ENCODE data around the gene VPS37B. TPM values are rescaled to one million over a fixed set of nuclear protein-coding genes. Genes with fewer than 3 reads are reported as not detected.
A peak's percentile ranks its signal among the peaks of the same experiment; 100 is the strongest.

Gene VPS37B
- polyA plus RNA-seq, 3 donors from 2014 or later: 39.5 to 70.1 (median 43.6) TPM

GRCh38 chr12:122871851-122872780 lies 23.8 kb downstream of the VPS37B start:
- H3K36me3 Mint-ChIP-seq: peaks cover 6 to 21% (median 9%) of the 10 kb centered on the region in 3 donors
- DNase-seq: peak; percentile 46 to 67 (median 62)
- no peaks in the 10 kb centered on the region for H3K9me3 Mint-ChIP-seq
- peak overlapping the region; percentile 87 to 97 (median 96) for H3K27ac Mint-ChIP-seq
- peak overlapping the region; percentile 83 to 99 (median 86) for H3K4me3 Mint-ChIP-seq
- H3K4me1 Mint-ChIP-seq: peaks cover 83 to 86% of the 10 kb centered on the region in 2 donors
- H3K27me3 Mint-ChIP-seq (ENCODE audit: low read depth in 3 of 3): peaks cover 7 to 26% (median 9%) of the 10 kb centered on the region in 3 donors

- Mint-ChIP-seq H3K27ac (peak overlapping the region; percentile 87 to 97 (median 96)), H3K27me3 (ENCODE audit: low read depth in 3 of 3) (peaks cover 9 to 27% (median 14%) of the 10 kb centered on the region in 3 donors), H3K4me1 (peaks cover 75% of the 10 kb centered on the region in 2 donors), H3K4me3 (peak overlapping the region; percentile 83 to 99 (median 86)), H3K9me3 (no peaks in the 10 kb centered on the region), H3K36me3 (peaks cover 6 to 26% (median 9%) of the 10 kb centered on the region in 3 donors)
- DNase-seq: no peak
These were observed 24.9 kb downstream of the VPS37B start for GRCh38 chr12:122870867-122871664.

DNA sequence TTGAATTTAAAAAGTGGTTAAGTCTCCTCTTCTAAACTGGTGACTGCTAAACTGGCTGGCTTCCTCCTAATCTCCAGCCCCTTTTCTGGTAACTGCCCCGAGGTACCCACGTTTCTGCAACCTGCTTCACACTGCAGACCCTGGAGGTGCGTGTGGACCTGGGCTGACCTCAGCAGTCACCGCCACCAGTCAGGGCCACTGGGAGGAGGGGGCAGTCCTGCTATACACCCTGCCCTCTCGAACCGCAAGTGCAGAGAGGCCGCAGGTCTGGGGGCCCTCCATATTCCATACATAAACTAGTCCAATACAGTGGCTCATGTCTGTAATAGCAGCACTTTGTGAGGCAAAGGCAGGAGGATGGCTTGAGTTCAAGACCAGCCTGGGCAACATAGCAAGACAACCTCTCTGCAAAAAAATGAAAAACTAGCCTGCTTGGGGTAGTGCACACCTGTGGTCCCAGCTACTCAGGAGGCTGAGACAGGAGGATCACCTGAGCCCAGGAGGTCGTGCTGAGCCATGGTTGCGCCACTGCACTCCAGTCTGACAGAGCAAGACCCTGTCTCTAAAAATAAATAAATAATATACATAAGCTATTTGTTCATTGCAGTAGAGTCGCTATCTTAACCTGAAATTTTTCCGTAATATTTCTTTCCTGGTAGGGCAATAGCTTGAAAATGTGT lies 25.6 kb downstream of the VPS37B start:
- DNase-seq: no peak
- H3K4me1 Mint-ChIP-seq: peaks cover 68 to 69% of the 10 kb centered on the region in 2 donors
- H3K9me3 Mint-ChIP-seq: no peaks in the 10 kb centered on the region
- peak overlapping the region; percentile 83 to 99 (median 86) for H3K4me3 Mint-ChIP-seq
- peaks cover 6 to 26% (median 9%) of the 10 kb centered on the region in 3 donors for H3K36me3 Mint-ChIP-seq
- peaks cover 9 to 27% (median 18%) of the 10 kb centered on the region in 3 donors for H3K27me3 Mint-ChIP-seq (ENCODE audit: low read depth in 3 of 3)
- peak overlapping the region; percentile 87 to 97 (median 96) for H3K27ac Mint-ChIP-seq

GRCh38 chr12:122869207-122869973 lies 26.5 kb downstream of the VPS37B start:
- H3K4me3 Mint-ChIP-seq: peak overlapping the region; percentile 25 to 99 (median 31)
- H3K36me3 Mint-ChIP-seq: peaks cover 11 to 31% (median 11%) of the 10 kb centered on the region in 3 donors
- DNase-seq: no peak
- peaks cover 60 to 67% of the 10 kb centered on the region in 2 donors for H3K4me1 Mint-ChIP-seq
- peaks cover 12 to 30% (median 22%) of the 10 kb centered on the region in 3 donors for H3K27me3 Mint-ChIP-seq (ENCODE audit: low read depth in 3 of 3)
- no peaks in the 10 kb centered on the region for H3K9me3 Mint-ChIP-seq
- peak overlapping the region; percentile 26 to 87 (median 63) for H3K27ac Mint-ChIP-seq

GRCh38 chr12:122868471-122869177 lies 27.3 kb downstream of the VPS37B start:
- Mint-ChIP-seq H3K27ac (peak overlapping the region; percentile 8 to 87 (median 40)), H3K4me1 (peaks cover 53 to 61% of the 10 kb centered on the region in 2 donors), H3K27me3 (ENCODE audit: low read depth in 3 of 3) (peaks cover 11 to 26% (median 22%) of the 10 kb centered on the region in 3 donors), H3K36me3 (peaks cover 11 to 31% (median 12%) of the 10 kb centered on the region in 3 donors), H3K9me3 (no peaks in the 10 kb centered on the region), H3K4me3 (peak overlapping the region in 2 of 5 donors; percentile 31 to 52)
- no peak for DNase-seq

DNA sequence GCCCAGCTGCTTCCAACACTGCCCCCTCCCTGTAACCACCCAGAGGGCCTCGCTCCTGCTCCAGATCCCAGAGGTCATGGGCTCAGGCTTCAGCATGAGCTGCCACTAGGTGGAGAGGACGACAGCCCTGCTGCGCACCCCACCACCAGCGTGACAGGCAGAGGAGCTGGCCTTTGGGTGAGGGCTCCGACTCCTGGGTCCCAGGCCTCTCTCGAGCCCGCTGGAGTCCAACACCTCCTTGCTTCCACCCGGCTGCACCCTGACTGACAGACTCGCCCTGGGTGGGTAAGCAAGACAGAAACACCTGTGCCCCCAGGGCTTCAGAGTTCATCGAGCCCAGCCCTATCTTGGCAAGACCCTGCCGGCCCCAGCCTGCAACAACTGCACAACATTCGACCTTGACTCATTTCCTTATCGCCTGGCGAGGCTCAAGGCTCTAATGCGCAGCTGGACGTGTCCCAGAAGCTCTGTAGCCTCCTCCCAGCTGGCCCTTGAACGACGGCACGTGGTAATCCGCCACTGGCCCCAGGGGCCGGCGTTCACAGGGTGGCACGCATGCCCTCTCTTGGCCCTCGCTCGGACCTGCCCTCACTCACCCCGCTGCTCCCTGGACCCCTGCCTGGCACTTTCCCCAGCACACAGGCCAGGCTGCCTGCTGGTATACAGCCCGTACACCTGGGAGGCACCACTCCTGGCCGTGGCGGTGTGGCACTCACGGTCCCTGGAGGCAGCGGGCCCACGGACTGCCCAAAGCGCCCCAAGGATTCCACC lies 28.0 kb downstream of the VPS37B start:
- H3K36me3 Mint-ChIP-seq: peaks cover 11 to 31% (median 12%) of the 10 kb centered on the region in 3 donors
- no peak overlapping the region for H3K4me3 Mint-ChIP-seq
- H3K27me3 Mint-ChIP-seq (ENCODE audit: low read depth in 3 of 3): peaks cover 9 to 24% (median 23%) of the 10 kb centered on the region in 3 donors
- peak overlapping the region in 1 of 6 donors; percentile 40 for H3K27ac Mint-ChIP-seq
- peaks cover 45 to 53% of the 10 kb centered on the region in 2 donors for H3K4me1 Mint-ChIP-seq
- DNase-seq: no peak
- H3K9me3 Mint-ChIP-seq: no peaks in the 10 kb centered on the region

- no peak for DNase-seq
- H3K27ac Mint-ChIP-seq: peak overlapping the region in 2 of 6 donors; percentile 40 to 42
- H3K27me3 Mint-ChIP-seq (ENCODE audit: low read depth in 3 of 3): peaks cover 9 to 28% (median 23%) of the 10 kb centered on the region in 3 donors
- no peak overlapping the region for H3K4me3 Mint-ChIP-seq
- H3K4me1 Mint-ChIP-seq: peaks cover 37 to 45% of the 10 kb centered on the region in 2 donors
- H3K9me3 Mint-ChIP-seq: no peaks in the 10 kb centered on the region
- H3K36me3 Mint-ChIP-seq: peaks cover 11 to 31% (median 12%) of the 10 kb centered on the region in 3 donors
These were observed 28.8 kb downstream of the VPS37B start for GRCh38 chr12:122866950-122867607.

DNA sequence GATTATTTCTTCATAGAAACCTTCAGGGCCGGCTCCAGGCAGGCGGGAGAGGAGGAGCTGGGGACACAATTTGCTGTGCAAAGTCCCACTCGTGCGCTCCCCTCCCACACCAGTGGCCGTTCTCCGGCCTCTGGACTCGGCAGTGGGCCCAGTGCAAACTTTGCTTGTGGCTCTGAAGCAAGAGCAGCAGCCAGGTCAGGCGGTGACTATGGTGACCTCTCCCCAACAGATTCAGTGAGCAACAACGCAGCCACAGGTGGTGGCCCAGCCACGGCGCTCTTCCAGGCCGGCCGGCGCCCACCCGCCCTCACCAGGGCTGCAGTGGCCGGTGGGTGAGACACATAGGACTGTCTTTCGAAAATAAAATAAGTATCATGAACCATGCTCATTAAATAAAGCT lies 29.5 kb downstream of the VPS37B start:
- H3K27me3 Mint-ChIP-seq (ENCODE audit: low read depth in 3 of 3): peaks cover 9 to 30% (median 23%) of the 10 kb centered on the region in 3 donors
- peaks cover 11 to 31% (median 12%) of the 10 kb centered on the region in 3 donors for H3K36me3 Mint-ChIP-seq
- H3K27ac Mint-ChIP-seq: no peak overlapping the region
- DNase-seq: no peak
- H3K9me3 Mint-ChIP-seq: no peaks in the 10 kb centered on the region
- peaks cover 30 to 38% of the 10 kb centered on the region in 2 donors for H3K4me1 Mint-ChIP-seq
- no peak overlapping the region for H3K4me3 Mint-ChIP-seq

DNA sequence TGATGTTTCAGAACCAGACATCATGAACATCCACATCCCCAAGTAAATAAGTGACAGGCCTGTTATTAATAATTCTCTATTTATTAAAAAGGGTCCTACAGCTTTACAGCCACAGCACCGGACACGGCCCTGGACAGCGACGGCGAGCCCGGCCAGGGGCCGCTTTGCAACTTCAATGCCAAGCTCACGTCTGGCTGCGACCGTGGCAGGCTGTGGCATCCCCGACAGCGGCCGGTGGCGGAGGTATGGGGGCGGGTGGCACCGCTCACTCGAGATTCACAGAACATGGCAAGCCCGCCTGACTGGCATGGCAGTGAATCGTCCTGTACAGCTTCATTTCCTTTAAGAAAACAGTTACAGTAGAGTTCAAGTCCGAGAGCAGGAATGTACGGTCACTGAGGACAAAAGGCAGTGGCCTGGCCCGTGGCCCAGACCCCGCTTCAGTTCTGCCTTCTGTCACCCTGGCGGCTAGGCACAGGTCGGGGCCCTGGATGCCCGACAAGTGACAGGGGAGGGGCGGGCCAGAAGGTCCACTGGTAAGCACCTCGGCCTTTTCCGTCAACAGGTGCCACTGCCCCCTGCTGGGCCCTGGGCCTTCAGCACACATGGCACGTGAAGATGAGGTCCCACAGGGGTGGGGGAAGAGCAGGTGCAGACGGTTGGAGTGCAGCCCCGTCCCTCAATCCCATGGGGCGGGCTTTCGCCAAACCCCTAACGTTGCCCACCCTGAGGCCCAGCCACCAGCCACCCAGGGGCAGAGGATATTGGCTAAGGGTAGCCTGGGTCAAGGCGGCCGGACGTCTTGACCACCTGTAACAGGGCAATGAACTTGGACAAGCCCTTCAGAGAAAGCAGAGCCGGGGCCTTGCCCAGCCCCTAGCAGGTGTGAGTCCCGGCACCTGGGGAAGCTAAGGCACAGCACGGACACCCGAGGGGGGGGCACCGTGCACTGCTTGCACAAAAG lies 30.4 kb downstream of the VPS37B start:
- no peak for DNase-seq
- Mint-ChIP-seq H3K4me1 (peaks cover 22 to 30% of the 10 kb centered on the region in 2 donors), H3K27ac (peak overlapping the region in 3 of 6 donors; percentile 23 to 38 (median 35)), H3K4me3 (no peak overlapping the region), H3K9me3 (no peaks in the 10 kb centered on the region), H3K36me3 (peaks cover 11 to 28% (median 12%) of the 10 kb centered on the region in 3 donors), H3K27me3 (ENCODE audit: low read depth in 3 of 3) (peaks cover 9 to 33% (median 23%) of the 10 kb centered on the region in 3 donors)

DNA sequence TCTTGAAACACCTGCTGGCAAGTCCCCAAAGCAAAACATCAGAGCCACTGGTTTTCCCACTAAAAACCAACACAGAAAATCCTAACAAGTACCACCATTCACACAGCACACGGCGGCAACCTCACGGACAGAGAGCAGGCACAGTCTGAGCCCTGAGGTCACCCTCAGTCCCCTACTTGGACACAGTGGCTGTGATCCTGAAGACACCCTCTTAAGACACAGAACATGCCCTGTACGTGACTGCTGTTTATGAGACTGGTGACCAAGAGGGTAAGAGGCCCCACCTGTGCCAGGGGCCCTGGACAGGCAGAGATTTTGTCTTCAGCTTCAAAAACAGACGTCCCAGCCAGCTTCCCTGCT lies 31.1 kb downstream of the VPS37B start:
- no peak overlapping the region for H3K4me3 Mint-ChIP-seq
- peaks cover 11 to 24% (median 12%) of the 10 kb centered on the region in 3 donors for H3K36me3 Mint-ChIP-seq
- H3K27me3 Mint-ChIP-seq (ENCODE audit: low read depth in 3 of 3): peaks cover 6 to 38% (median 22%) of the 10 kb centered on the region in 3 donors
- no peak for DNase-seq
- peak overlapping the region; percentile 20 to 75 (median 33) for H3K27ac Mint-ChIP-seq
- peaks cover 15 to 30% of the 10 kb centered on the region in 2 donors for H3K4me1 Mint-ChIP-seq
- no peaks in the 10 kb centered on the region for H3K9me3 Mint-ChIP-seq
